ENCODE data around the gene VAT1L.

The VAT1L gene

DNA sequence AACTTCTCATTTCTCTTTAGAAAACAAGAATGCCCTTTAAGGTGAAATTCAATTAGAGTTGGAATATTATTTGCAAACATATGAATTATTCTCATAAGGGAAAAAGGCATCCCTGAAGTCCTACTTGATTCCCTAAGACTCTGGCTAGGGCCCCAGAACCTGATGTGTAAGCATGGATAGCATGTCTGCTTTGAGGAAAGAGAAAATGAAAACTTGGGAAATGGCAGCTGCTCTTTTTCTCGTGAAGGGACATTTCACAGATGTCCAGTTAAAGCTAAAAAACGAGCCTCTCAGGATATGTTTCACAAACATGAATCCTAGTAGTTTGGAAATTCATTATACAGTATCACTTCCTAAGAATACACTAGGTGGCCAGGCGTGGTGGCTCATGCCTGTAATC is 121.7 kb downstream of the VAT1L start:
- Mint-ChIP-seq H3K27ac (no peak overlapping the region), H3K27me3 (ENCODE audit: low read depth) (no peaks in the 10 kb centered on the region), H3K4me1 (ENCODE audit: low read depth) (no peaks in the 10 kb centered on the region), H3K4me3 (no peak overlapping the region), H3K9me3 (no peaks in the 10 kb centered on the region), H3K36me3 (ENCODE audit: low read depth) (no peaks in the 10 kb centered on the region)
- DNase-seq (ENCODE audit: low spot score), result no peak

DNA sequence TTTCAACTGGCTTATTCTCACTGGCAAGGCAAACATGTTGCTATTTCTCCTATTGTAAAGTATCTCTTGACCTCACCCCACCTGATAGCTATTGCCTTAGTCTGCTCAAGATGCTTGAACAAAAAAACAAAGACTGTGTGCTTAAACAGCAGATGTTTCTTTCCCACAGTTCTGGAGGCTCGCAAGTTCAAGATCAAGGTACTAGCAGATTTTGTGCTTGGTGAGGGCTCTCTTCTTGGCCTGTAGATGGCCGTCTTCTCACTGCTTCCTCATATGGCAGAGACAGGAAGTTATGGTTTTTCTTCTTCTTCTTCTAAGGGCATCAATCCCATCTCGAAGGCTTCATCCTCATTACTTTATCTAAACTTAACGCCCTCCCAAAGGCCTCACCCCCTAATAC is 124.3 kb downstream of the VAT1L start:
- Mint-ChIP-seq H3K27ac (no peak overlapping the region), H3K36me3 (ENCODE audit: low read depth) (no peaks in the 10 kb centered on the region), H3K27me3 (ENCODE audit: low read depth) (no peaks in the 10 kb centered on the region), H3K9me3 (no peaks in the 10 kb centered on the region), H3K4me3 (no peak overlapping the region), H3K4me1 (ENCODE audit: low read depth) (no peaks in the 10 kb centered on the region)
- no peak for DNase-seq (ENCODE audit: low spot score)

DNA sequence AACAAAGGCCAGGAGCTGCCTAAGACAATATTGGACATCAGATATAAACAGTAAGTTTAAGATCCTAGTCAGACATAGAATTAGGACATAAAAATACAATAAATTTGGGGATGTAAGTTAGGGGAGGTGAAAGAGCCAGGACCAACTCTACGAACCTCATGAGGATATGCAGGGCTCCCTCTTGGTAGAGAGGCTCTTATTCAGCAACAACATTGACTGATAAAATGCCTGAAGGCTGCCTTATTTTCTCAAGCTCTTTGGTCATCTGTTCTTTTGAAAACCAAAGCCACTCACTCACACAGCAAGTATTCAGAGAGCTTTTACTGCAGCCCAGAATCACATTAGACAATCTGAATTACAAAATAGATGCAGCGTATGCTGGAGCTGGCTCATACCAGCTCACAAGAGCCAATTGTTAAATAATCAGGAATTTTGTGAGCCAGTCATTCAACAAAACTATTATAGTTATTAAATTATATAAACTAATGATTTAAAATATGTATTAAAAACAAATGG is 125.4 kb downstream of the VAT1L start:
- no peak for DNase-seq (ENCODE audit: low spot score)
- no peaks in the 10 kb centered on the region for H3K4me1 Mint-ChIP-seq (ENCODE audit: low read depth)
- no peak overlapping the region for H3K4me3 Mint-ChIP-seq
- peaks cover under 1% of the 10 kb centered on the region for H3K27me3 Mint-ChIP-seq (ENCODE audit: low read depth)
- no peaks in the 10 kb centered on the region for H3K36me3 Mint-ChIP-seq (ENCODE audit: low read depth)
- H3K27ac Mint-ChIP-seq, result no peak overlapping the region
- no peaks in the 10 kb centered on the region for H3K9me3 Mint-ChIP-seq

DNA sequence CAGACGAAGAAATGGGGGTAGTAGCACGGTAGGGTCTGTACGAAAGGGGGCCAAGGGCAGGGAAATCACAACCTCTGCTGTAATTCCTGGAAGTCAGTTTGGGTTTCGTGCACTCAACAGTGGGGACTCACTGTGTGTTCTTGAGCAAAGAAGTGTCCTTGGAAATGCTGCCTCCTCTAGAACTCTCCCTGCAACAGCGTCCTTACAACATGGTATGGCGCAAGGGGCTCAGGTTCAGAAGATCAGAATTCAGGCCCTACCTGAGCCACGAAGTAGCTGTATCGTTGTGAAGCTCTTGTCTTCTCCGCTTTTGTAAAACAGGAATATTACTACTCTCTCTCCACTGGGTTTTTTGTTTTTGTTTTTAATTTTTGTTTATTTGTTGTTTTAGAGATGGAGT is 127.7 kb downstream of the VAT1L start:
- Mint-ChIP-seq H3K4me1 (ENCODE audit: low read depth) (no peaks in the 10 kb centered on the region), H3K4me3 (no peak overlapping the region), H3K9me3 (no peaks in the 10 kb centered on the region), H3K27ac (no peak overlapping the region), H3K27me3 (ENCODE audit: low read depth) (peaks cover 2% of the 10 kb centered on the region), H3K36me3 (ENCODE audit: low read depth) (no peaks in the 10 kb centered on the region)
- no peak for DNase-seq (ENCODE audit: low spot score)

DNA sequence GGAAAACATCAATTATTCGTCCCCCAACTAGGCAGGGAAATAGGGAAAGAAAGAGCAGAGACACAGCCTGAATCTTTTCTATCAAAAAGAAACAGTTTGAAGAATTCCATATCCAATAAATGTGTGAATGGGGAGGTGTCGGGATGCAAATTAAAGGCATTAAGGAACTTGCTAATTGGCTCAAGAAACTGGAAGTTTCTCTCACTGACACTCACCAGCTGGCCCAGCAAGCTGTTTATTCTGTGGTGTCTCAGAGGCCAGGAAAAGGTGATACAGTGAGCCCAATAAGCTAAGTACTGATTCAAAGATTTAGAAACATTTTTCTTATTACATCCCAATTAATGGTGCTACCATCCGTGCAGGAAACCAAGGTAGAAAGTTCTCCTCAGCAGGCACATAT is 129.6 kb downstream of the VAT1L start:
- peaks cover 2% of the 10 kb centered on the region for H3K27me3 Mint-ChIP-seq (ENCODE audit: low read depth)
- DNase-seq (ENCODE audit: low spot score), result no peak
- H3K4me1 Mint-ChIP-seq (ENCODE audit: low read depth), result no peaks in the 10 kb centered on the region
- H3K4me3 Mint-ChIP-seq, result no peak overlapping the region
- no peak overlapping the region for H3K27ac Mint-ChIP-seq
- no peaks in the 10 kb centered on the region for H3K9me3 Mint-ChIP-seq
- H3K36me3 Mint-ChIP-seq (ENCODE audit: low read depth), result no peaks in the 10 kb centered on the region

DNA sequence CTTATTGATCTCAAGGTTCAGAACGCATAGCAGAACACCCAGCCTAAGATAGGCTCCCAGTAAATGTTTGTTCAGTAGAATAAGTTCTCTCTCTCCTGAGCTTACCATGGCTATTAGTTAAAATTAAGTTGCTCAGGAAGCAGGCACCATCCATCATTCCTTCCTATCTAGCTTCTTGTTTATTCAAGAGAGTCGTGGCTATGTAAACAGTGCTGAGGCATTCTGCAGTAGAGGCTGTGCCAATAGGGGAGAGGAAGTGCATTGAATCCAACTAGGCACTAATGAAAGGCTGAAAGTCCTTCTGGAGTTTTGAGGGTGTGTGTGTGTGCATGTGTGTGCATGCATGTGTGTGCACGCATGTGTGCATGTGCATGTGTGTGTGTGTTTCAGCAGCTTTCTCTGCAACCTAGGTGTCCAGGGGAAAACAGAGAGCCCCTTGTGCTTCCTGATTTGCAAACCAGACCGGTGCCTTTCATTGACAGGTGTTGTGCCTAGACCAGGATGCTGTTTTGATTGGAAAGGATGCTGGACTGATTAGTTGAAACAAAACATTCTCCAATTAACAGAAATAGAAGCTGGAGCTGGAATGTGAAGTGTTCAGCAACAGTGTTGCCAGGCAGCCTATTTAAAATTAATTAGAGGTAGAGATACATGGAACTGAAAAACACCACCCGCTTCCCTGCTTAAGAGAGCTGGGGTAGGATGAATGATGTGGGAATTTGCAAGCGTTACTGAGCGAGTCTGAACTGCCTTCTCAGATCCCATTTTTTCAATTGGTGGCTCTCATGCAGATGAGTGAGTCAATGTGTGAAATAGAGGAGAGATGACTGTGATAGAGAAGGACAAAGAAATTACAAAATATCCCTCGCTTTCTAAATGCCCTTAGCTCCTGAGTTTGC is 130.7 kb downstream of the VAT1L start:
- no peak for DNase-seq (ENCODE audit: low spot score)
- no peaks in the 10 kb centered on the region for H3K9me3 Mint-ChIP-seq
- no peak overlapping the region for H3K27ac Mint-ChIP-seq
- H3K27me3 Mint-ChIP-seq (ENCODE audit: low read depth), result peaks cover 2% of the 10 kb centered on the region
- H3K4me1 Mint-ChIP-seq (ENCODE audit: low read depth), result no peaks in the 10 kb centered on the region
- no peaks in the 10 kb centered on the region for H3K36me3 Mint-ChIP-seq (ENCODE audit: low read depth)
- H3K4me3 Mint-ChIP-seq, result no peak overlapping the region

DNA sequence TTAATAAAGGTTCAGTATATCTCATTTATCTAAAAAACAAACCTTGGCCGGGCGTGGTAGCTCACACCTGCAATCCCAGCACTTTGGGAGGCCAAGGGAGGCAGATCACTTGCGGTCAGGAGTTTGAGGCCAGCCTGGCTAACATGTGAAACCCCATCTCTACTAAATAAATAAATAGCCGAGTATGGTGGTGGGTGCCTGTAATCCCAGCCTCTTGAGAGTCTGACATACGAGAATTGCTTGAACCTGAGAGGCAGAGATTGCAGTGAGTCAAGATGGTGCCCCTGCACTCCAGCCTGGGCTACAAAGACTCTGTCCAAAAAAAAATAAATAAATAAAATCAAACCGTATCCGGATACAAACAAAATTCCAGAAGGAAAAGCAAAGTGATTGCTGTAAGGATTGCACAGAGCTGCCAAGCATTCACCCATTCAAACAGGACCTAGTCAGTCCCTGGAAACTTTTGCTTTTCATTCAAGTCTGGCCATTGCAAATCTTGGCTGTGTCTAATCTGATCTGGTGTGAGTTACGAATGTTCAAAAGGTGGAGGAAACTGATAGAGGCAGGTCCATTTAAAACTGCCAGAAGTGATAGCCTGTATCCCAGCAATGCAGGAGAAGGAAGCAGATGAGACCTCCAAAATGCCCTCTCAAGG is 131.5 kb downstream of the VAT1L start:
- H3K9me3 Mint-ChIP-seq, result no peaks in the 10 kb centered on the region
- no peak overlapping the region for H3K27ac Mint-ChIP-seq
- no peaks in the 10 kb centered on the region for H3K36me3 Mint-ChIP-seq (ENCODE audit: low read depth)
- H3K4me1 Mint-ChIP-seq (ENCODE audit: low read depth), result no peaks in the 10 kb centered on the region
- peaks cover 2% of the 10 kb centered on the region for H3K27me3 Mint-ChIP-seq (ENCODE audit: low read depth)
- H3K4me3 Mint-ChIP-seq, result no peak overlapping the region
- no peak for DNase-seq (ENCODE audit: low spot score)

DNA sequence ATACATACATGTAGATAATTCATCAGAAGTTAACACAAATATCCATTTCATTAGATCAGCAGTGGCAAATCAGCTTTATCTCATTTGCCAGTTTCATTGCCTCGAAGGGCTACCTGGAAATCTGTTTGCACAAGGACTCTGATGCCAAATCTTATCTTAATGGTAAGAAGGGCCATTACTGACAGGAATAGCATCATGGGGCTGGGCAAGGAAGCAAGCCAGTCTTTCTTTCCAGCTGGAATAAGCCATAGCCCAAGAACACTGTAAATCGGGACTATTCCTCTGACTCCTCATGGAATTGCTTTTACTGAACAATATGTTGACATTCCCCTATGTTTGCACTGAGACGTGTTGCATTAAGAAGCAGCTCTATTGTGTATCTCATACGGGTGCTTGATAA is 132.6 kb downstream of the VAT1L start:
- no peak overlapping the region for H3K4me3 Mint-ChIP-seq
- no peaks in the 10 kb centered on the region for H3K4me1 Mint-ChIP-seq (ENCODE audit: low read depth)
- H3K36me3 Mint-ChIP-seq (ENCODE audit: low read depth), result no peaks in the 10 kb centered on the region
- no peak for DNase-seq (ENCODE audit: low spot score)
- no peaks in the 10 kb centered on the region for H3K9me3 Mint-ChIP-seq
- peaks cover 2% of the 10 kb centered on the region for H3K27me3 Mint-ChIP-seq (ENCODE audit: low read depth)
- H3K27ac Mint-ChIP-seq, result no peak overlapping the region

DNA sequence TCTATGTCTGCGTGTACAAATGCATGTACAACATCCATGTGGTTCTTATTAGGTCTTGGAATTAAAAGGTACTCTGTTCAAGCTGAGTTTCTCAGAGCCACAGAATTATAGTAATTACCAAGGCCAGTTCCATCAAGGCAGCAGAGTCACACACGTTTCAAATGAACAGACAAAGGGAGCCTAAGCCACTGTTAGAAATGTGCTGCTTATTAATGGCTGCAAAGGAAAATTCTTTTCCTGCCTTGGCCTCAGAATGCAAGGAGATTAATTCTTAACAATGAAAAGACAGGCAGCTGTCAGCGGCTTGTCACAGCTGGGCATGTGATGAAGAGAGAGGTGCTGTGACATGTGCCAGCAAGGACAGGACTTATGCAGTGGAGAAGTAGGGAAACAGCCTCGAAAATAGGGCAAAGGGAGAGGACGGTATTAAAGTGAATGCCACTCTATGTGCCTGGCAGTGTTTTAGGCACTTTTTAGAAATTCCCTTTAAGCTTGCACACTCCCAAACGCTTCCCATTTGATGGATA is 133.9 kb downstream of the VAT1L start:
- no peaks in the 10 kb centered on the region for H3K4me1 Mint-ChIP-seq (ENCODE audit: low read depth)
- DNase-seq (ENCODE audit: low spot score), result no peak
- no peak overlapping the region for H3K27ac Mint-ChIP-seq
- H3K4me3 Mint-ChIP-seq, result no peak overlapping the region
- no peaks in the 10 kb centered on the region for H3K9me3 Mint-ChIP-seq
- peaks cover 2% of the 10 kb centered on the region for H3K27me3 Mint-ChIP-seq (ENCODE audit: low read depth)
- no peaks in the 10 kb centered on the region for H3K36me3 Mint-ChIP-seq (ENCODE audit: low read depth)

DNA sequence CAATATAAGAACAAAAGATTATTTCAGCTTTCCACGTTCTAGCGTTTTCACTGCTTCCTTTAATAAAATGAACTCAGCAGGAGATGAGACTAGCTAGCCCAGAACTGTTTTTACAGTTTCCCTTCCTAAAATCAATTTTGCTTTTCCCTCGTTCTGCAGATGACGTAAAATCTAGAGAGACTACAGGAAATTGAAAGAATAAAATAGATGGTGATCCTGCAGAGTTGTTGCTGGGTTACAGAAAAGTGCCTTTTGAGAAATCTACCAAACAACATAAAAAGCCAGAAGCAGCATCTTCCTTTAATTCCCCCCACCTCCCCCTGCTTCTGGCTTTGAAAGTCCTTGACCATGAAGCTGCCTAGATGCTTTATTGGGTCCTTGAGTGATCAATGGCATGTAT is 137.2 kb downstream of the VAT1L start:
- Mint-ChIP-seq H3K27ac (no peak overlapping the region), H3K9me3 (no peaks in the 10 kb centered on the region), H3K36me3 (ENCODE audit: low read depth) (no peaks in the 10 kb centered on the region), H3K27me3 (ENCODE audit: low read depth) (no peaks in the 10 kb centered on the region), H3K4me1 (ENCODE audit: low read depth) (no peaks in the 10 kb centered on the region), H3K4me3 (no peak overlapping the region)
- no peak for DNase-seq (ENCODE audit: low spot score)

DNA sequence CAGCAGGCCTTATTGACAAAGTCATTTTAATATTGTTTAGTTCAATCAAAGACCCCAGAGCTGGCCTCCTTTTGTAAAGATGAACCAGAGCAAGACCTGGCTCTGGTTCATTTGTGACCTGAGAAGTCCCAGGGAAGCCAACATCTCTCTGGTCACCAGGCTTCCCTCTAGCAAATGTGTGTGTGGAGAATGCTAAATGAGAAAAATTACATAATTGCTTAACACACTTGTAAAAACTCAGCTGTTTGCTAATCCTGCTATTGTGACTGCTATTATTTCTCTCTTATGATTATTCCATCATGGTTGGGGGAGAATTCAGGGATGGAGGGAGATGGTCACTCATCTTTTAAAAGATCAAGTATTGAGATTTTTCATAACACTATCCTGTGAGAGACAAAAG is 139.7 kb downstream of the VAT1L start:
- Mint-ChIP-seq H3K27ac (no peak overlapping the region), H3K4me3 (no peak overlapping the region), H3K4me1 (ENCODE audit: low read depth) (no peaks in the 10 kb centered on the region), H3K36me3 (ENCODE audit: low read depth) (no peaks in the 10 kb centered on the region), H3K9me3 (no peaks in the 10 kb centered on the region), H3K27me3 (ENCODE audit: low read depth) (no peaks in the 10 kb centered on the region)
- DNase-seq (ENCODE audit: low spot score), result no peak

DNA sequence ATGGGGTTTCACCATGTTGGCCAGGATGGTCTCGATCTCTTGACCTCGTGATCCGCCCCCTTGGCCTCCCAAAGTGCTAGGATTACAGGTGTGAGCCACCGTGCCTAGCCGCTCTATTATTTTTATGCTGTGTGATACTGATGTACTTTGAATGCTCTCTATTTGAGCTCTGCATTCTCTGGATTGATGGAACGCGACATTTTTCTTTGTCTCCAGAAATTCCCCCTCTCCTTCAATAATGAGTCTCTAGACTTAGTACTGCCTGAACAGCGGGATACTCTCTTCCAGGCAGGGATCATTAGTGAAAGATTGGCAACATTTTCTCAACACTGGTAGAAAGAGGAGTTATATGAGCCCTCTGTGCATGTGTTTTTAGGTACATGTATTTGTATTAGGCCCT is 140.6 kb downstream of the VAT1L start:
- Mint-ChIP-seq H3K27me3 (ENCODE audit: low read depth) (peaks cover 4% of the 10 kb centered on the region), H3K4me1 (ENCODE audit: low read depth) (no peaks in the 10 kb centered on the region), H3K36me3 (ENCODE audit: low read depth) (no peaks in the 10 kb centered on the region), H3K9me3 (no peaks in the 10 kb centered on the region), H3K4me3 (no peak overlapping the region), H3K27ac (no peak overlapping the region)
- no peak for DNase-seq (ENCODE audit: low spot score)

DNA sequence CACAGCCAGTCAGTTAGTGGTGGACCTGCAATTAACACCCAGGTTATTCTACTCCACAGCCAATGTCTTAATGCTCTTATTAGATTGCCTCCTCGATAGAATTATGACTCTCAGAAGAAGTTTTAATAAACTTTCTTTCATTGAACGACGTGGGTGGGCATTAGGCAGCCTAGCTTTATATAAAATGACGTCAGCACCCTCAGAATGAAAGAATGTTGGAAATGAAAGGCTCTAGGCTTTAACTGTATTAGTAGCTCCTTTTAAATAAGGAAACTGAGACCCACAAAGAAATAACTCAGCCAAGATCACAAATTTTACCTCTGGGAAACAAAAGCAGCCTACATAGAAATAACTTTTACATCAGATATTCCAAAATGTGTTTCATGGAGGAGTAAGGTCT is 142.7 kb downstream of the VAT1L start:
- Mint-ChIP-seq H3K27me3 (ENCODE audit: low read depth) (peaks cover 4% of the 10 kb centered on the region), H3K4me3 (no peak overlapping the region), H3K36me3 (ENCODE audit: low read depth) (no peaks in the 10 kb centered on the region), H3K4me1 (ENCODE audit: low read depth) (no peaks in the 10 kb centered on the region), H3K27ac (no peak overlapping the region), H3K9me3 (no peaks in the 10 kb centered on the region)
- no peak for DNase-seq (ENCODE audit: low spot score)

DNA sequence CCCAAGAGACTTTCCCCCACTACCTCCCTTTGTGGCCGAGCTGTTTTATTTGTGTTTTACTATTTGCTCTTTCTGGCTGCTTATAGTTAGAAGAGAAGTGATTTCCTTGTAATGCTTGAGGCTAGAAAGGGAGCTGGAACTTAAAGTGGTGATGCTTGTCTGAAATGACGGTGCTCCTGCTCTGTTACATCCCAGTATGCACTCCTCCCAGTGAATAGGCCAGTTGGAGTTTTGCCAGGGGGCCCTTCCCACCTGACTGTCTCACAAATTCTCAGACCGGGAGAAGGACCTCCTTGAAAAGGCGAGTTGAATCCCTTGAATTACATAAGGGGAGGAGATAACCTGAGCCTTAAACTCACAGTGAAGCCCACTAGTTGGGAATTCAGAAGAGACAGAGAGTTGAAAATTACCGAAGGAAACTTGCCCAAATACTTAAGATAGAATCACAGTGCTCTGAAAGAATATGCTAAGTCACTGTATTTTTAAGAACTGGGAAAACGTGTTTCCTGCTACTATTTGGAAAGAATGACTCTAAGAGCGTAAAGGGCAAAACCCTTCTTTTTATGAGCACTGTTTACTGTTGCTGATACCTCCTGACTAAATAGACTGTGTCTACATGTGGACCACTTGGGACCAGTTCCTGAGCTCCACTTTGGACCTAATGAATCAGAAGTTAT is 149.2 kb downstream of the VAT1L start:
- H3K4me3 Mint-ChIP-seq, result no peak overlapping the region
- H3K27ac Mint-ChIP-seq, result no peak overlapping the region
- H3K9me3 Mint-ChIP-seq, result no peaks in the 10 kb centered on the region
- peaks cover 4% of the 10 kb centered on the region for H3K27me3 Mint-ChIP-seq (ENCODE audit: low read depth)
- H3K36me3 Mint-ChIP-seq (ENCODE audit: low read depth), result no peaks in the 10 kb centered on the region
- H3K4me1 Mint-ChIP-seq (ENCODE audit: low read depth), result no peaks in the 10 kb centered on the region
- DNase-seq (ENCODE audit: low spot score), result no peak
